ENCODE measurements around the gene IL34.

Gene IL34

DNA sequence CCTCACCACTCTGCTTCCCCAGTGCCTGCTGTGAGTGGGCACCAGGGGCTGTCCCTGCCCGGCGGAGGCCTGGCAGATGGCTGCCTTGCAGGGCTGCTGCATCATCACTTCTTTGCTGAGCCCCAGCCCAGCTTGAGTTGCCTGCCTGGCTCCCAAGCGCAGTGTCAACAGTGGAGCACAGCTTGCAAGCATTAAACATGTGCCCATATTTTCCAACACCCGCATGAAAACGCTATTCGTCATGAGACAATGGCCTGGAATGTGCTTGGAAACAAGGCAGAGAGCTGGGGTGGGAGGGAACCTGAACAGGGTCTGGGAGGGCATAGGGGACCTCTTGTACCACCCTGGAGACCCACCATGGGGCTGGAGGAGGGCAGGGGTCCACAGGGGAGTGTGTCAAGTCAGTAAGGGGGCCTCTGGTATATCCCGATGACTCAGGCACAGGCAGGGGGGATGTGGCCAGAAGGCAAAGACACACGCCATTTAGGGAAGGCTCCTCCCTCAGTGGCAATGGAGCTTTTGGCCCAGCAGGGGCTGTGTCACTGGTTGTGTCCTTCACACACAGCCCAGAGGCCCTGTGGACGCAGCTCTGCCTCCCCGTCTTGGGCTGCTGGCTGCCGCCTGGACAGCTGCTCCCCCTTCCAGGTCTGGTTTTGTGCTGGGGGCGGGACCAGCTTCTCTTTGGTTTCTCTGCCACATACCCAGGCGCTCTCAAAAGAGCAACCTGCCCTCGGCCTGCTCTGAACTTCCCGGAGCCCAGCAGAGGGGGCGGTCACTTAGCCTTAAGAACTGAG is 56.9 kb downstream of the IL34 start:
- no peak overlapping the region for H3K27ac ChIP-seq (ENCODE audit: low read depth, low read length)
- no peak overlapping the region for H3K4me3 ChIP-seq (ENCODE audit: insufficient read depth, low read length, poor library complexity, severe bottlenecking)
- no peak overlapping the region for H3K4me2 ChIP-seq (ENCODE audit: low read depth, low read length, poor library complexity, severe bottlenecking)
- H3F3A ChIP-seq (ENCODE audit: insufficient read depth), result no peaks in the 10 kb centered on the region
- no peaks in the 10 kb centered on the region for H3K79me2 ChIP-seq (ENCODE audit: insufficient read depth, low read length)
- H3K9ac ChIP-seq (ENCODE audit: low read length), result no peak overlapping the region
- H3K36me3 ChIP-seq (ENCODE audit: low read length), result no peaks in the 10 kb centered on the region
- no peak for TF ChIP-seq EZH2phosphoT487 (conservative IDR thresholded peaks at IDR 0.05; ENCODE audit: low read length)
- TF ChIP-seq, protein P1, sequence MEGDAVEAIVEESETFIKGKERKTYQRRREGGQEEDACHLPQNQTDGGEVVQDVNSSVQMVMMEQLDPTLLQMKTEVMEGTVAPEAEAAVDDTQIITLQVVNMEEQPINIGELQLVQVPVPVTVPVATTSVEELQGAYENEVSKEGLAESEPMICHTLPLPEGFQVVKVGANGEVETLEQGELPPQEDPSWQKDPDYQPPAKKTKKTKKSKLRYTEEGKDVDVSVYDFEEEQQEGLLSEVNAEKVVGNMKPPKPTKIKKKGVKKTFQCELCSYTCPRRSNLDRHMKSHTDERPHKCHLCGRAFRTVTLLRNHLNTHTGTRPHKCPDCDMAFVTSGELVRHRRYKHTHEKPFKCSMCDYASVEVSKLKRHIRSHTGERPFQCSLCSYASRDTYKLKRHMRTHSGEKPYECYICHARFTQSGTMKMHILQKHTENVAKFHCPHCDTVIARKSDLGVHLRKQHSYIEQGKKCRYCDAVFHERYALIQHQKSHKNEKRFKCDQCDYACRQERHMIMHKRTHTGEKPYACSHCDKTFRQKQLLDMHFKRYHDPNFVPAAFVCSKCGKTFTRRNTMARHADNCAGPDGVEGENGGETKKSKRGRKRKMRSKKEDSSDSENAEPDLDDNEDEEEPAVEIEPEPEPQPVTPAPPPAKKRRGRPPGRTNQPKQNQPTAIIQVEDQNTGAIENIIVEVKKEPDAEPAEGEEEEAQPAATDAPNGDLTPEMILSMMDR (IDR thresholded peaks at IDR 0.05; ENCODE audit: insufficient read depth, low read length, poor library complexity, severe bottlenecking), result no peak
- no peaks in the 10 kb centered on the region for H3K9me2 ChIP-seq (replicated peaks; ENCODE audit: insufficient read depth, low read length)
- no peaks in the 10 kb centered on the region for H3K9me3 ChIP-seq (ENCODE audit: insufficient read depth, low read length)
- H2AFZ ChIP-seq (ENCODE audit: low read depth, low read length, severe bottlenecking), result no peak overlapping the region
- H3K27me3 ChIP-seq (ENCODE audit: low read length), result no peaks in the 10 kb centered on the region
- no peaks in the 10 kb centered on the region for H4K20me1 ChIP-seq (ENCODE audit: low read depth, low read length)

DNA sequence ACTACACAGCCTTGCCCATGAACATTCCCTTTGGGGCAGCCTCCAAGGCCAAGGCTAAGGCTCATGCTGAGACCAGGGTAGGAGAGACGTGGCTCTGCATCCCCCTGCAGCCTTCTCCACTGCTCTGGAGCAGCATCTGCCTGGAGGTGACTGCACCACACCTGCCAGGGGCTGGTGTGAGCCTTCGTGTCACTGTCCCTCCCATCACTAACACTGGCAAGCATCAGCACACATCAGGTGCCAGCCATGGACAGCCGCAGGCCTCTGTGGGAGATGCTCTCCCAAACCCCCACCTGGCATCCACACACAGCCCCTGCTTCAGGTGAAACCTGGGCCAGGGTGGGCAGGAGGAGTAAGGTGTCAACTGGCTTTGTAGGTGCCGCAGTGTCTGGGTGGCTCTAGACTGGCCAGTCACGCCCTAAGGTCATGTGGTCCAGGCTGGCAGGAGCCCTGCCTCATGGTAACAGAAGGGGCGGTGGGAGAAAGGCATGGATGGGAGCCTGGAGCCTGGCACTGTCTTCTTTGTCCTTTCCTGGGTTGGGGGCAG is 57.5 kb downstream of the IL34 start:
- Histone ChIP-seq H3K36me3 (ENCODE audit: low read length) (no peaks in the 10 kb centered on the region), H3K4me3 (ENCODE audit: insufficient read depth, low read length, poor library complexity, severe bottlenecking) (no peak overlapping the region), H3K79me2 (ENCODE audit: insufficient read depth, low read length) (no peaks in the 10 kb centered on the region), H3K9me2 (replicated peaks; ENCODE audit: insufficient read depth, low read length) (no peaks in the 10 kb centered on the region), H3K4me2 (ENCODE audit: low read depth, low read length, poor library complexity, severe bottlenecking) (no peak overlapping the region), H4K20me1 (ENCODE audit: low read depth, low read length) (no peaks in the 10 kb centered on the region), H3K9ac (ENCODE audit: low read length) (no peak overlapping the region), H2AFZ (ENCODE audit: low read depth, low read length, severe bottlenecking) (no peak overlapping the region), H3K9me3 (ENCODE audit: insufficient read depth, low read length) (no peaks in the 10 kb centered on the region), H3K27me3 (ENCODE audit: low read length) (no peaks in the 10 kb centered on the region), H3F3A (ENCODE audit: insufficient read depth) (no peaks in the 10 kb centered on the region), H3K27ac (ENCODE audit: low read depth, low read length) (no peak overlapping the region)
- TF ChIP-seq, protein P1 (IDR thresholded peaks at IDR 0.05; ENCODE audit: insufficient read depth, low read length, poor library complexity, severe bottlenecking), result no peak
- TF ChIP-seq EZH2phosphoT487 (conservative IDR thresholded peaks at IDR 0.05; ENCODE audit: low read length), result no peak

DNA sequence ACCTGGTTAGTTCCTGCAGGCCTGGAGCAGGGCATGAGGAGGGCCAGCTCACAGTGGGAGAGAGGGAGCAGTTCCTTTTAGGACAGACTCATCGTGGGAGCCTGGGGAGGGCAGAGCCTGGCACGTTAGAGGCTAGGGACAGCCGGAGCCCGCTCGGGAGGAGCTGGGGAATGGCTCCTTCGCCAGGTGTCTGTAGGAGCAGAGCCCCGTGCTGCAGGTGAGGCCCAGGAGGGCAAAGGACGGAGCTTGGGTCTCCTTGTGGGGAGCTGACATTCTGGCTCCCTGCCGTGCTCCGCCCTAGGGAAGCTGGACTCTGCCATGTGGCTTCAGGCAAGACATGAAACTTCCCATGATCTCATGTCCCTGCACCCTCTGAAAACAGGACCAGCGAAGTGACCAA is 58.2 kb downstream of the IL34 start:
- Histone ChIP-seq H3F3A (ENCODE audit: insufficient read depth) (no peaks in the 10 kb centered on the region), H3K9ac (ENCODE audit: low read length) (no peak overlapping the region), H3K4me2 (ENCODE audit: low read depth, low read length, poor library complexity, severe bottlenecking) (no peak overlapping the region), H3K27ac (ENCODE audit: low read depth, low read length) (no peak overlapping the region), H2AFZ (ENCODE audit: low read depth, low read length, severe bottlenecking) (no peak overlapping the region), H4K20me1 (ENCODE audit: low read depth, low read length) (no peaks in the 10 kb centered on the region), H3K4me3 (ENCODE audit: insufficient read depth, low read length, poor library complexity, severe bottlenecking) (no peak overlapping the region), H3K9me3 (ENCODE audit: insufficient read depth, low read length) (no peaks in the 10 kb centered on the region), H3K9me2 (replicated peaks; ENCODE audit: insufficient read depth, low read length) (no peaks in the 10 kb centered on the region), H3K36me3 (ENCODE audit: low read length) (no peaks in the 10 kb centered on the region), H3K27me3 (ENCODE audit: low read length) (no peaks in the 10 kb centered on the region), H3K79me2 (ENCODE audit: insufficient read depth, low read length) (no peaks in the 10 kb centered on the region)
- TF ChIP-seq, protein P1 (IDR thresholded peaks at IDR 0.05; ENCODE audit: insufficient read depth, low read length, poor library complexity, severe bottlenecking), result no peak
- TF ChIP-seq EZH2phosphoT487 (conservative IDR thresholded peaks at IDR 0.05; ENCODE audit: low read length), result no peak

All from SU-DHL-6 (cell line).